ENCODE results near the gene SIRT7.

Gene SIRT7, protein sequence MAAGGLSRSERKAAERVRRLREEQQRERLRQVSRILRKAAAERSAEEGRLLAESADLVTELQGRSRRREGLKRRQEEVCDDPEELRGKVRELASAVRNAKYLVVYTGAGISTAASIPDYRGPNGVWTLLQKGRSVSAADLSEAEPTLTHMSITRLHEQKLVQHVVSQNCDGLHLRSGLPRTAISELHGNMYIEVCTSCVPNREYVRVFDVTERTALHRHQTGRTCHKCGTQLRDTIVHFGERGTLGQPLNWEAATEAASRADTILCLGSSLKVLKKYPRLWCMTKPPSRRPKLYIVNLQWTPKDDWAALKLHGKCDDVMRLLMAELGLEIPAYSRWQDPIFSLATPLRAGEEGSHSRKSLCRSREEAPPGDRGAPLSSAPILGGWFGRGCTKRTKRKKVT

DNA sequence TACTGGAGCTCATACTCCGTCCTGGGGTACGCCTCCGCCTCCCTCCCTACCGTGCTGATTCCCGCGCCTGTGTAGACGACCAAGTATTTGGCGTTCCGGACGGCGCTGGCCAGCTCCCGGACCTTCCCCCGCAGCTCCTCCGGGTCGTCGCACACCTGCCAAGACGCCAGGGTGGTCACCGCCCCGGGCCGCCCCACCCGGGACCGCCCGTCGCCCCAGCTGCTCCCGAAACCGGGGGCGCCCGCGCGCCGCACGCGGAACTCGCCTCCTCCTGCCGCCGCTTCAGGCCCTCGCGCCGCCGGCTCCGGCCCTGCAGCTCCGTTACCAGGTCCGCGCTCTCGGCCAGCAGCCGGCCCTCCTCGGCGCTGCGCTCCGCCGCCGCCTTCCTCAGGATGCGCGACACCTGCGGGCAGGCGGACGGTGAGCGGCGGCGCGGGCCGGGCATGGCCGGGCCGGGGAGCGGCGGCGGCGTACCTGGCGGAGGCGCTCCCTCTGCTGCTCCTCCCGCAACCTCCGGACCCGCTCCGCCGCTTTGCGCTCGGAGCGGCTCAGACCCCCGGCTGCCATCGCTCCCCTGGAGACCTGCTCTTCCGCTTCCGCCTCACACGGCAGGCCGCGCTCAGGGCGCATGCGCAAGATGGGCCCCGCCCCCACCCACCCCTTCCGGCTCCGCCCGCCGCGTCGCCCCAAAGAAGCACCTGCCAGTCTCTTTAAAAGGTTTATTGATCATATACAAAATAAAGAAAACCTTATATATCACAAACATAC is at the start of gene SIRT7:
SIRT7 (minus strand) TSS at position 612 of the 768 bp plus-strand sequence; CDS start at position 567, 45 bp downstream.
- FAIRE-seq, result no peak

DNA sequence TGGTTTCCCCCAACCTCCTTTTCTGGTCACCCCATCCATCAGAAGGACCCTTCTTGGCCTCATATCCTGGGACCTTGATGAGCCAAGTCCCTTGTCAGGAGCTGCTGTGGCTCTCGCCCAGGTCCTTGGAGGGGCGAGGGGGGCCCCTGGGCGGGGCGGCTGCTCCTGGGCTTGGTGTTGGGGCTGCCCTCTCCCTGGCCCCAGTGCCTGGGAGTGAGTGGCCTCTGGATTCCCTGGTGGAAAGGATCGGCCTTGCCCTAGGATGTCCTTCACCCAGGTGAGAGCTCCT is 49.2 kb upstream of the SIRT7 start:
- no peak for FAIRE-seq

DNA sequence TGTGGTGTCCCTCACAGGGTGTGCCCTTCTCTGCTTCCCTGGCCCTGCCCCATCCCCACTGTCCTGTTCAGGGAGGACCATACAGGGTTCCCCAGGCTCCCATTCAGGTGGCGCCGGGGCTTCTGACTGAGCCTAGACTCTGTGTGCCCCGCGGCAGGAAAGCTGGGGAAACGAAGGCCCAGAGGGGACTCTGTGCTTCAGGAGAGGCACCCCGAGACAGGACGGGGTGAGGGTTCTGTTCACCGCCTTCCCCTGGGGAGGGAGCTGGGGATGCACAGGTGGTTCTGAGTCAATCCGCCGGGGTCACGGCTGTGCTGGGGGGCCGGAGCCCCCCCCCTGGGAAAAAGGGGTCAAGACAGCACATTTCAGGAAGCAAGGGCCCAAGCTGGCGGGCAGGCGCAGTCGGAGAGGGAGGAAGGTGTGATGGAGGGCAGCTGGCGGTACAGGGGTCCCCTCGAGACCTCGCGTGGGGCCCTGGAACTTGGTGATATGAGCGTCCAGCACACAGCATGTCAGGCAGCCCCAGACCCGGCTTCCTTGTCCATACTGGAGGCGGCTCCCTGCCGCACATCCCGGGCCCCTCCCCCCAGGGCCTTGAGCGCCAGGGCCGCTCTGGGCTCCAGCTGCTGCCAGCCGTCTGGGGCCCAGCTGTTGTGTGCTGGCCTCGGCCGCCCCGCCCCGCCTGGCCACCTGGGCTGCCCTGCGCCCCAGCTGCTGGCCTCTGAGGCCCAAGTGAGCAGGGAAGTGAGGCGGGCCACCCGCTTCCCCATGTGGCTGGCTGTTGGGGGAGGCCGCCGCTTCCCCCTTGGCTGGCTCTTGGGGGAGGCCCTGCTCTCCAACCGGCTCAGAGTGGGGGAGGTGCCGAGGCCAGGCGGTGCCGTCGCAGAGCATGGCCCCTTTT is 48.6 kb upstream of the SIRT7 start:
- no peak for FAIRE-seq

DNA sequence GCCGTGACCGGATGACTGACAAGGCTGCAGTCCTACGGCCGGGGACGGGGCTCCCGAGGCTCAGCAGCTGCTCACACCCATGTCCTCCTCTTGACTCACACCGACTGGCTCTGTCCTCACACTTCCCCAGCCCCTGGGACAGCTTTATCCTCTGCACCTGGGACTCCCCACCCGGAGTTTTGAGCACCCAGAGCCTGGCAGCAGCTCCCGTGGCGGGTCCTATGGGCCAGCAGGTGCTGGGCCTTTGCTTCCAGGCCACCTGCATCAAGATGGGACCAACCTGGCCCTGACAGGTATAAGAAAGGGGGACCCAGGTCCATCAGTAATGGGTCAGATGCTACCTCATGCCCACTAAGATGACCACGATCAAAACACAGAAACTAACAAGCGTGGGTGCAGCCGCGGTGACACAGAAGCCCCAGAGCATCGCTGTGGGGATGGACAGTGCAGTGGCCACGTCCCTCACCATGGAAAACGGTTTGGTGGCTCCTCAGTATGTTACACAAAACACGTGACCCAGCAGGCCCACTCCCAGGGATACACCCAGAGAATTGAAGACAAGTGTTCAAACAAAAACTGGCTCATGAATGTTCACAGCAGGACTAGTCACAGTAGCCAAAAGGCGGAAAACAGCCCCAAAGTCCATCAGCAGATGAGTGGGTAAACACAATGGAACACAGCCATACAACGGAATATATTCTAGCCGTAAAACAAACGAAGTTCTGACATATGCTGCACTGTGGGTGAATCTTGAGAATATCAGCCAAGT is 46.3 kb upstream of the SIRT7 start:
- no peak for FAIRE-seq

DNA sequence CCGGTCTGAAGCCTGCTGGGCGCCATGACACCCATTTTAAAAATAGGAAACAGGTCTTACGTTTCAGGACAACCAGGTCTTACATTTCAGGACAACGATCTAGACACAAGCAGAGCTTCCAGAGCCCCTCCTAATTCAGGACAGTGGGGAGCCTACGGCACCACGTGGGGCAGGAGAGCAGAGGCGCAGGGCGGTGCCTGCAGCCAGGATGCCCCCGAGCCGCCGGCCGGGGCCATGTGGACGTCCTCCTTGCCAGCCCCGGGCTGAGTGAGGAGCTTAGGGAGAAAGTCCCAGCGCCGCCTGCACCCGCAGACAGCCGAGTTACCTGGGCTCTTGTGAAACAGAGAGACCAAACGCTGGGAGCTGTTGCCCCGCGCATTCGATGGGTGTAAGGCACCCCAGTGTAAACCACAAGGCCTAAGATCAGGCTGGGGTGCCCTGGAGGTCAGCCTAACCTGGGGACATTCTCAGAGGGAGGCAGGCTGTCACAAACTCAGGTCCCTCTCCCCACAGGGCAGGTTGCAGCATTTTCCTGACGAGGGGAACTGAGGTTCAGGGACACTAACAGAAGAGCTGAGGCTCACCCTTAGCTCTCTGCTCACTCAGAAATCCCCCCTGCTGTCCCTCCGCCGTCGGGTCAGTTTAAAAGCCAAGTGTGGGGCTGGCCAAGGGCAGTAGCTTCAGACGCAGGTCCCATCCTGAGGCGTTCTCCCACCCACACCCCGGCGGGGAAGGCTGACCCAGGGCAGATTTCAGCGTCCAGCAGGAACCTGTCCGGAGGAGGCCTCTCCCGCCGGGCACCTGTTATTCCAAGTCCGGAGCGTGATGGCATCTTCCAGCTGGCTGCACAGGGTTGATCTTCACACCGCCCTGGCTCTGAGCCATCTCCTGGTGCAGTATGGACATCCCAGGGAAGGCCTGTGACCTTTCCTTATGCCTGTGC is 44.8 kb upstream of the SIRT7 start:
- FAIRE-seq, result no peak

DNA sequence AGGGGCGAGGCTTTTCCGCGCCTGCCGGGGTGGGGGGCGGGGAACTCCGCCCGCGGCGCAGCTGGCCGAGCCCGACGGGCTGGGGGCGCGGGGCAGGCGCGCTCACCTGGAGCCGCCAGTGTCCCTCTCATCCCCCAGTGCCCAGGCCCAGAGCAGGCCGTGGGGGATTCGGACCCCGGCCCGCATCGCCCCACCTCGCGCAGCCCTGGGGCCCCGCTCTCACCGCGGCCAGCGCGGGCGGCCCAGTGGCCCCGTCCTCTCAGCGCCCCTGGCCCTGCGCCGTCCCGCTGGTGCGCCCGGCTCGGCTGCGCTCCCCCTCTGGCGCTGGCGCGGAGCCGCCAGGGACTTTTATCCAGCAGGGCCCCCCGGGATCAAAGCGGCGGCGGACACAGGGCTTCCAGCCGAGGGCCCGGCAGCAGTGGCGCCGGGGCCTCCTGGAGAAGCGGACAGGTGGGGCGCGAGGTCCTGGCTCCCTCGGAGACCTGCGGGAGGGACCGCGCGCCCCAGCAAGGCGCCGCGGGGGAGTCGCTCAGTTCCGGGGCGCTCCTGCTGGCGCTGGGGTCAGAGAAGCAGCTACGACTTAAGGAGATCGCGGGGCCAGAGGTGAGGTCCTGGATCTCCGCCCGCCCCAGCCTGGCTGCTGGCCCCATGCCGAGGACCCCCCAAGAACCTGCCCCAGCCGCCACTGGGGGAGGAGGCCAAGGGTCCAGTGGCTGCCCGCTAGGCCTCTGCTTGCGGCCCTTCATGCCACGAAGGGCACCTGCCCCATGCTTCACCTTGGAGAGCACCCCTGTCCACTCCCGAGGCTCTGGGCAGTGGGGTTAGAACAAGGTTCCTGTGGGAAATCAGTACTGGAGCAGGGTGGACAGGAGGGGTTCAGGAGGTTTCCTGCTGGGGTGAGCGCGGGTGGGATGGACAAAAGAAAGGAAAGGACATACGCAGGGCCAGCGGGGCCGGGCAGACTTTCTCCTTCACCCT is 43.8 kb upstream of the SIRT7 start:
- FAIRE-seq, result no peak

DNA sequence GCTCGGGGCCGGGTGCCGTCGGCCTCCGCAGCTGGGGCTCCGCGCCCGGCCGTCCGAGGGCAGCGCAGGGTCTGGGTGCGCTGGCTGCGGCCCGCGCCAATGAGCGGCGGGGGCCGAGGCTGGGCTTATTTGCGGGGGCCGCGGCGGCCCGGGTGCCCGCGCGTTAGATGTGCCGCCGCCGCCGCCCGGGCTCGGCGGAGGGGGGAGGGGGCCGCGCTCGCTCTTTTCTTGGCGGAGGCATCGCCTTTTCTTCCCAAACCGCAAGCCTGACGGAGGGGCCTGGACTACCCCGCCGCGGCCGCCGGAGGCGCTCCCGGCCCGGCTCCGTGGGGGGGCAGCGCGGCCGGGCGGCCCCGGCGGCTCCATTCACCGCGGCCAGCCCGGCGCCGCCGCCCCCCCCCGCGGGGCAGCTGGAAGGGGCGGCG is 43.1 kb upstream of the SIRT7 start, which contains the start of gene NOTUM:
NOTUM (minus strand) TSS at position 101 of the 425 bp plus-strand sequence. CDS start 278 bp downstream, outside the sequence.
- no peak for FAIRE-seq

DNA sequence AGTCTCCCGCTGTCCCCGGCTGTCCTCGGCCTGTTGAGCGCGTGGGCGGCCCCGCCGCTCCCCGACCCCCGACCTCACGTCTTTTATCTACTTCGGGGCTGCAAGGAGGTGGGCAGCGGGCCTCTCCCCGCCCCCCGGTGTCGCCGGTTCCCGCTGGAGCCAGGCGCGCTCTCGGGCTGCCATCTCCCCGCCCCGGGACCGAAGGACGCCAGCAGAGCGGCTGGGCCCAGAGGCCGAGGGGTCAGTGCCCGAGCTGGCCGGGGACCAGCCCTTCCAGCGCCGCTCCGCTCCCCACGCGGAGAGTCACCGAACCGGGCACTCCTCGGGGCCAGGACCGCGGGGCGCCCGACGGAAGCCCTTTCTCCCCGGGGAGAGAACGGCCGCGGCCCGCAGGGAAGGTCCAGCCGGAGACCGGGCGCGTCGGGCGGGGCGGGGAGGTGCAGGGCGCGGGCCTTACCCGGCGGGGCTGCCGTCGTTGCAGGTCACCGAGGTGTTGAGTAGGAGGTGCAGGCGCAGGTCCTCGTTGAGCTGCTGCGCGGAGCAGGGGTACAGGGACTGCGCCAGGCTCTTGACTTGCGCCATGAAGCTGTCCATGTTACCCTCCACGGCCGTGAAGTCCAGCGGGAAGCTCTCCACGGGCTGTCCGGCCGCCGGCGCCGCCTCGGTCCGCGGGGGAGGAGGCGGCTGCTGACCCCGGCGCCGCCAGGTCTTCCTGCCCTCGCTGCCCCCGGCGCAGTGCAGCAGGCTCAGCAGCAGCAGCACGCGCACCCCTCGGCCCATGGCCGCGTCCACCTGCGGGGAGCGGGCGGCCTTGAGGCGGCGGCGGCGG is 42.4 kb upstream of the SIRT7 start:
- FAIRE-seq, result no peak

DNA sequence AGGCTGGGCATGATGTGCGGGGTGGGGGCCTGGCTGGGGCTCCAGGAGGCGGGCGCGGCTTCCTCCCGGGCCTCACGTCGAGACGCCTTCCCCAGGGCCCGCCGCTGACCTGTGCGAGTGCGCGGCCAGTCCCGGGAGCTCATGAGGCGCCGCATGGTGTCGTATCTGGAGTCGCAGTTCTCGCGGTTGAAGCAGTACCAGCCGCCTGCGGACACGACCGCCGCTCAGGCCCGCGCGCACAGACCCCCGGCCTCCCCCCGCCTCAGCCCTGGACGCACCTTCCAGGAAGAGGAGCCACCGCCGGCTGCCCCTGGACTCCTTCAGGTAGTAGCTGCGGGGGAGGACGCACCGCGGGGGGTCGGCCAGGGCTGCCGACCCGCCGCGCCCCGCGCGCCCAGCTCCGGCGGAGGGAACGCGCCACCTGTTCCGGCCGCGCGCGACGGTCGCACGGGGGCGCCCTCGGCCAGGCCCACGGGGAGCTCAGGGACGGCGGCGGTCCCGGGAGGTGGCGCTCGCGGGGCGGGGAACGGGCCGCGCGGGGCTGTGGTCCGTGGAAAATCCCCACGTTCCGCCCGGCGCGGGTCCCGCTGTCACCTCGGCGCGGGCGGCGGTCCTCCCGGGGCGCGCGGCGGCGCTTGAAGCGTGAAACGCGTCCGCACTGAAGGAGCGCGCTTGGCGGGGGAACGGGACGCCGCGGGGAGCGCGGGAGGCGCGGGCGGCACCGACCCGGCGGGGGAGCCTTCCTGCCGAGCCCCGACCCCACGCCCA is 41.6 kb upstream of the SIRT7 start:
- no peak for FAIRE-seq

DNA sequence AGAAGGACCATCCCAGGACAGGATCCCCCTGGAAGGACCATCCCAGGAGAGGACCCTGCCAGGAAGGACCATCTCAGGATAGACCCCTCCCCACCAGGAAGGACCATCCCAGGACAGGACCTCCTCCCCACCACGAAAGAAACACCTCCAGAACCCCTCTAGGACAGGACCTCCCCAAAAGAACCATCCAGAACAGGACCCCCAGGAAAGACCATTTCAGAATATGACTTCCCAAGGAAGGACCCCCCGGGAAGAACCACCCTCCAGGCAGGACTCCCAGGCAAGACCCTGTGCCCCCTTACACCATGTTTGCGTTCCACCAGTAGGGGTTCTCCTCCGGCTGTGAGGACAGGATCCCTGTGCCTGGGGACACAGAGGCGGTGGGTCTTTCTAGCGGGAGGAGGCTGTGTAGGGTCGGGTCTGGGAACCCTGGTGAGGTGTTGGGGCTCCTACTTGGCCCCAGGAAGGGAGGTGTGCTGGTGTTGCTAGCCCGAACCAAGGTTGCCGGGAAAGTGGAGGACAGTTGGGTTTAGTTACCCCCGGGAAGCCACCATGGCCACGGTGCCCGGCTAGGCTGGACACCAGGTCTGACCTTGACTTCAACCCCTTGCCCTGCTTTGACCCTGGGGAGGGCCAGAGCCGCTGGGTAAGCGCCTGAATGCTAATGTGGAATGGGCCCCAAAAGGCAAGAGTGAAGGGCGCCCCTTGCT is 40.8 kb upstream of the SIRT7 start:
- no peak for FAIRE-seq

DNA sequence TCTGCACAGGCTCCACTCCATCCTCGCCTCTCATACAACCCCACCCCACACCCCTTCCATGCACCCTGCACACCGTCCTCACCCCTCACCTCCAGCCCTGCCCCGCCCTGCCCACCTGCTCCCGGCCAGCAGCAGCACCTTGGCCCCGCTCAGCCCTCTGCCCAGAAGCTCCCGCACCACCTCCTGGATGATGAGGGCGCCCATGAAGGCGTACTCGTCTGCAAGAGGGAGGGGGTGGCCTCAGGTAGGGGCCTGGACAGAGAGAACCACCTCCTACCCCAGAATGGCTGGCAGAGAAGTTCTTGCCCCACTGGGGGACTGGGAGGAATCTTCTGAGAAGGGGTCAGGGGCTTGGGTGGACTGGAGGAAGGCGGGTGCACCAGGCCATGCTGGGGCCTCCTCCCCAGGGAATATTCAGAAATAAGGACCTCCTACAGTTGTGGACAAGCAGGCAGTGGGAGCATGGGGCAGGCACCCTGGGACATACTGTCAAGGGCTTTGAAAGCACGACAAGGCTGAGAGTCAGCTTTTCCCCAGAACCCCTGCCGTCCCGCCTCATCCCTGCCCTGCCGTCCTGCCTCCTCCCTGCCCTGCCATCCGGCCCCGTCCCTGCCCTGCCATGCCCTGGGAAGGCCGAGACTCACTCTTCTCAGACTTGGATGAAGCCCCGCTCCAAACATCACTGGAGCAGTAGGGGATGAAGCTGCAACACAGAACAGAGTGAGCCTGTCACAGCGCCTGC is 39.9 kb upstream of the SIRT7 start:
- FAIRE-seq, result no peak

DNA sequence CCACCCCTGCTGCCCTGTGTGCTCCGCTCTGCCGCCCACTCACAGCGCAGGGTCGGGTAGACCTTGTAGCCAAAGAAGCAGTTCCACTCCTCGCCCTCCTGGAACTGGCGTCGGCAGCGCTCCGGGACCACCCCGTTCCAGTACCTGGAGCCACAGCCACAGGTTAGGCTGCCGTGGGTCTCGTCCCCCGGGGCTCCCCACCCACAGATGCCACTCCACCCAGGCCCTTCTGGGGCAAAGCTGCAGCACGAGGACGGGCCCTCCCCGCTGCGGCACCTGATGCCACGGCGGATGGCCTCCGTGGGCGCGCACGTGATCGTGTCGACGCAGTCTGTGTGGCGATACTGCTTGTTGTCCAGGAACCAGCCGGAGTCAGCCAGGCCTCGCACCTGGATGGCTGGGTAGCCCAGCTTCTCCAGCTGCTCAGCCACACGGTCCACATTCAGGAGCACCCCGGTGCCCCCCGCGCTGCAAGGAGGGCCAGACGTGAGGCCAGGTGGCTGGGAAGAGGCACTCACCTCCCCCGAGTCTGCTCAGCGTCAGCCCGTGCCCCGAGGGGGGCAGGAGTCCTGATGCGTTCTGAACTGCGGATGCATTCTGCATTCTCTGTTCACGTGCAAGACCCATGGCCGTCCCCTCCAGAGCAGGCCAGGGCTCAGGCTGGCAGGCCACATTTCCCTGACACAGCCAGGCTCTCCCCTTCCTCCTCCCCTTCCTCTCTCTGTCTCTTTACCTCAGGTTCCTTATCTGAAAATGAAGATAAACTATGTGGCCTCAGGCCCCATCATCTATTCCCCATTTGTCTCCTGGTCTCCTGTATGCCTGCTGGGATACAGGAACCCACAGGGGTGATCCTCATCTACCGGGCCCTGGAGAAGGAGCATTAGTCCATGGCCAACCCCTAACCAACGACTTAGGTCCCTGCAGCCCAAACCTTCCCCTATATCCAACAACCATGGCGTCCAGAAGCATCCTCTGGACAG is 38.9 kb upstream of the SIRT7 start:
- no peak for FAIRE-seq

DNA sequence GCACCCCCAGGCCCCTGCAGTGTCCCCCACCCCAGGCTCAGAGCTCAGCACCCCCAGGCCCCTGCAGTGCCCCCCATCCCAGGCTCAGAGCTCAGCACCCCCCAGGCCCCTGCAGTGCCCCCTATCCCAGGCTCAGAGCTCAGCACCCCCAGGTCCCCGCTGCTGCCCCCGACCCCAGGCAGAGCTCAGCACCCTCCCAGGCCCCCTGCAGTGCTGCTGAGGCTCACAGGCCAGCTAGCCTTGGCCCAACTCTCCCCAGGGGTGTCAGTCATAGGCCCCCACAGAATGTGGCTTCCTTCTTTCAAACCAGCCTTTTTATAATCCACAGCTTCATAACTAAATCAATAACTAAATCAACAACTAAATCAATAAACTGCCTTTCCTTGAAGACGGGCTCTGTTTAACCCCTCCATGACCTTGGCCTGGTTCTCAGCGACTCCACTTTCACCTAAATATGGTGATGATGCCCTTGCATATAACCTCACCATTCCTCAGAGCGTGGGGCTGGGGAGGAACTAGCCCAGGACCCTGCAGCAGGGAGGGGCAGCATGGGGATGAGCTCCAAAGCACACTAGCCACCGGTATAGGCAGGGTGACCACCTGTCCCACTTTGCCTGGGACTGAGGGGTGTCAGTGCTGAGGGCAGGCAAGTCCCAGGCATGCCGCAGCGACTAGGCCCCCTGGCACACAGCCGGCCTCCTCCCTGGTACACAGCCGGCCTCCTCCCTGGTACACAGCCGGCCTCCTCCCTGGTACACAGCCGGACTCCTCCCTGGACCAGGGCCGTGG is 38.0 kb upstream of the SIRT7 start:
- FAIRE-seq, result no peak

DNA sequence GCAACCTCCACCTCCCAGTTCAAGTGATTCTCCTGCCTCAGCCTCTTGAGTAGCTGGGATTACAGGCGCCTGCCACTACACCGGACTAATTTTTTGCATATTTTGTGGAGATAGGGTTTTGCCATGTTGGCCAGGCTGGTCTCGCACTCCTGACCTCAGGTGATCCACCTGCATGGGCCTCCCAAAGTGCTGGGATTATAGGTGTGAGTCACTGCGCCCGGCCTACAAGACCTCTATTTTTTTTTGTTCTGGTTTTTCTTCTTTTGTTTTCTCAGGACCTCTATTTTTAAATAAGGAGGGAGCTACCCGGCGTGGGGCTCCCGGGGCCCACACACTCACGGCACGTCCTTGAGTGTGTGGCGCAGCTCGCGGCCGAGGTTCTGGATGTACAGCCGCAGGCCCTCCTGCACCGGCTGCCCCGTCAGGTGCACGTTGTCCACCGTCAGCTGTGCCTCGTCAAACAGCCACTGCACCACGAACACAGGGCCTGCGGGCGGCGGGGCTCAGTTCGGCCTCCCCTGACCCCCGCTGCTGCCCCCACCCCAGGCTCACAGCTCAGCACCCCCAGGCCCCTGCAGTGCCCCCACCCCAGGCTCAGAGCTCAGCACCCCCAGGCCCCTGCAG is 37.2 kb upstream of the SIRT7 start:
- FAIRE-seq, result no peak

All from G401.6 (cell line).